HG03135 (cell line): ENCODE measurements around the gene PTTG1IP.

Experiments
- ATAC-seq: cut with Tn5 transposase; IDR thresholded peaks from one replicate; pipeline ENCODE4 v1.9.1; 2021; ENCODE audit warnings: mild to moderate bottlenecking, moderate library complexity; ENCODE audit not compliant: unreplicated experiment

PTTG1IP gene

GRCh38 chr21:44896561-44897286, 23.2 kb upstream of the PTTG1IP start:
- no peak for ATAC-seq

GRCh38 chr21:44895859-44896258, 22.4 kb upstream of the PTTG1IP start:
- ATAC-seq = no peak

- ATAC-seq = no peak
Measured at GRCh38 chr21:44894687-44895302, 21.3 kb upstream of the PTTG1IP start.

GRCh38 chr21:44893948-44894656, 20.6 kb upstream of the PTTG1IP start:
- no peak for ATAC-seq

GRCh38 chr21:44893278-44893556, 19.7 kb upstream of the PTTG1IP start:
- ATAC-seq = no peak

- ATAC-seq = no peak
Measured at GRCh38 chr21:44892536-44893277, 19.2 kb upstream of the PTTG1IP start.

GRCh38 chr21:44892095-44892494, 18.6 kb upstream of the PTTG1IP start:
- ATAC-seq = no peak

GRCh38 chr21:44891631-44892031, 18.1 kb upstream of the PTTG1IP start:
- ATAC-seq = no peak

- no peak for ATAC-seq
Measured at GRCh38 chr21:44890961-44891541, 17.6 kb upstream of the PTTG1IP start.

- no peak for ATAC-seq
Measured at GRCh38 chr21:44890338-44890931, 16.9 kb upstream of the PTTG1IP start.

- ATAC-seq = no peak
Measured at GRCh38 chr21:44889625-44890337, 16.3 kb upstream of the PTTG1IP start.

- no peak for ATAC-seq
Measured at GRCh38 chr21:44888581-44889550, 15.4 kb upstream of the PTTG1IP start.

GRCh38 chr21:44887807-44888580, 14.5 kb upstream of the PTTG1IP start:
- ATAC-seq = no peak

GRCh38 chr21:44887126-44887806, 13.8 kb upstream of the PTTG1IP start:
- ATAC-seq = no peak

GRCh38 chr21:44886113-44887075, 12.9 kb upstream of the PTTG1IP start:
- no peak for ATAC-seq

- ATAC-seq = no peak
Measured at GRCh38 chr21:44885615-44886014, 12.1 kb upstream of the PTTG1IP start.

GRCh38 chr21:44884097-44884496, 10.6 kb upstream of the PTTG1IP start:
- ATAC-seq = no peak
